HEK293T (cell line): ENCODE measurements around the gene MEI4.

Experiments
- L3MBTL2 ChIP-seq: fragments of 450-650 bp; conservative IDR thresholded peaks from 2 replicates; pipeline ENCODE4 v1.6.1; 2016; ENCODE audit warnings: mild to moderate bottlenecking
- SUZ12 ChIP-seq: fragments of 450-650 bp; IDR thresholded peaks from 2 replicates; pipeline ENCODE4 v1.6.1; 2016; ENCODE audit warnings: mild to moderate bottlenecking
- TARDBP ChIP-seq: fragments of 450-650 bp; IDR thresholded peaks from 2 replicates; pipeline ENCODE4 v1.6.1; 2016

DNA sequence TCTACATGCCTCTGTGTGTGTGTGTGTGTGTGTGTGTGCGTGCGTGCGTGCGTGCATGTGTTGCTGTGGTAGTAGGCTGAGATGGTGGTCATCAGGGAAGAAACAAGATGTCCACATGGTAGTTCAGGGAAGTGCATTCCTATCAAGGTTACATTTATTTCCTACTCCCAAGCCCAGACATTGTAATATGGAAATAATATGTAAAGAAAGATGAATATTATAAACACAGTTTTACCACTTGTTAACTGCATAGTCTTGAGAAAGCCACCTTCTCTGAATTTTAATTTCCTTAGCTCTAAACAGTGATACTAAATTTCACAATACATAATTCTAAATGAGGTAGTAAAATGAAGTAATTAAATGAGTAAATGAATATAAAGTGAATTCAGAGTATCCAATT, 14.0 kb downstream of the MEI4 start:
- TF ChIP-seq L3MBTL2: no peak
- TF ChIP-seq TARDBP: no peak
- no peak for TF ChIP-seq SUZ12
